Endothelial cell (in vitro differentiated cells): ENCODE measurements around the gene SAAL1. TPM values are rescaled to one million over a fixed set of nuclear protein-coding genes. Genes with fewer than 3 reads are reported as not detected.

Experiments used
- DNase-seq: peaks from one replicate; pipeline ENCODE4 v3.0.0; 2021; ENCODE audit warnings: low spot score
- H3K27ac Mint-ChIP-seq: one replicate; pipeline ENCODE4 v1.8.0; 2021; ENCODE audit warnings: mixed read lengths, inconsistent platforms; ENCODE audit not compliant: unreplicated experiment
- H3K27me3 Mint-ChIP-seq: one replicate; pipeline ENCODE4 v1.8.0; 2021; ENCODE audit warnings: mild to moderate bottlenecking, moderate library complexity, mixed read lengths, inconsistent platforms; ENCODE audit not compliant: unreplicated experiment
- H3K36me3 Mint-ChIP-seq: one replicate; pipeline ENCODE4 v1.8.0; 2021; ENCODE audit warnings: mild to moderate bottlenecking, low read depth, mixed read lengths, inconsistent platforms; ENCODE audit not compliant: unreplicated experiment
- H3K4me1 Mint-ChIP-seq: one replicate; pipeline ENCODE4 v1.8.0; 2021; ENCODE audit warnings: mild to moderate bottlenecking, mixed read lengths, inconsistent platforms; ENCODE audit not compliant: unreplicated experiment
- H3K4me3 Mint-ChIP-seq: one replicate; pipeline ENCODE4 v1.8.0; 2021; ENCODE audit warnings: mild to moderate bottlenecking, mixed read lengths, inconsistent platforms; ENCODE audit not compliant: unreplicated experiment
- H3K9me3 Mint-ChIP-seq: one replicate; pipeline ENCODE4 v1.8.0; 2021; ENCODE audit warnings: mixed read lengths, inconsistent platforms; ENCODE audit not compliant: unreplicated experiment
- CTCF ChIP-seq: fragments of 200-600 bp; sonication (generic); IDR thresholded peaks from one replicate; pipeline ENCODE4 v1.5.0; 2021; ENCODE audit warnings: antibody characterized with exemption; ENCODE audit not compliant: unreplicated experiment
- total RNA-seq: library from RNA; stranded (reverse); fragmentation: NEBNext Ultra II Directional; extraction: Animal tissue kit (Norgen Biotek cat#: 25700); gene quantifications from one replicate; pipeline ENCODE4 v1.2.1, GENCODE V29; 2021; ENCODE audit not compliant: unreplicated experiment

Gene SAAL1
- total RNA-seq, 1 donor from 2014 or later = 25.1 TPM

GRCh38 chr11:18100926-18101656 lies 4.8 kb downstream of the SAAL1 start:
- Mint-ChIP-seq H3K4me1 (peaks cover 7% of the 10 kb centered on the region), H3K27ac (no peak overlapping the region), H3K27me3 (no peaks in the 10 kb centered on the region), H3K4me3 (peak overlapping the region; percentile 26), H3K9me3 (no peaks in the 10 kb centered on the region), H3K36me3 (peaks cover 8% of the 10 kb centered on the region)
- DNase-seq = no peak
- no peak for TF ChIP-seq CTCF

- no peaks in the 10 kb centered on the region for H3K9me3 Mint-ChIP-seq
- no peak for TF ChIP-seq CTCF
- no peak for DNase-seq
- no peak overlapping the region for H3K4me3 Mint-ChIP-seq
- no peaks in the 10 kb centered on the region for H3K27me3 Mint-ChIP-seq
- no peaks in the 10 kb centered on the region for H3K4me1 Mint-ChIP-seq
- H3K27ac Mint-ChIP-seq = no peak overlapping the region
- peaks cover 21% of the 10 kb centered on the region for H3K36me3 Mint-ChIP-seq
These were observed 11.9 kb downstream of the SAAL1 start for GRCh38 chr11:18093959-18094358.

- TF ChIP-seq CTCF = no peak
- no peak overlapping the region for H3K27ac Mint-ChIP-seq
These were observed 14.2 kb downstream of the SAAL1 start for GRCh38 chr11:18091731-18092130.

GRCh38 chr11:18088966-18089365 lies 16.9 kb downstream of the SAAL1 start:
- no peak overlapping the region for H3K27ac Mint-ChIP-seq
- H3K9me3 Mint-ChIP-seq = no peaks in the 10 kb centered on the region
- no peaks in the 10 kb centered on the region for H3K27me3 Mint-ChIP-seq
- no peak overlapping the region for H3K4me3 Mint-ChIP-seq
- H3K36me3 Mint-ChIP-seq = peaks cover 11% of the 10 kb centered on the region
- H3K4me1 Mint-ChIP-seq = no peaks in the 10 kb centered on the region
- TF ChIP-seq CTCF = no peak
- DNase-seq = no peak

More at GRCh38 chr11:18091731-18092130, 14.2 kb downstream of the SAAL1 start:
- DNase-seq = no peak
- Mint-ChIP-seq H3K36me3 (peaks cover 21% of the 10 kb centered on the region), H3K4me1 (no peaks in the 10 kb centered on the region), H3K4me3 (no peak overlapping the region), H3K27me3 (no peaks in the 10 kb centered on the region), H3K9me3 (no peaks in the 10 kb centered on the region)

- no peak for TF ChIP-seq CTCF
- H3K27me3 Mint-ChIP-seq = no peaks in the 10 kb centered on the region
- no peak for DNase-seq
- H3K36me3 Mint-ChIP-seq = peaks cover 11% of the 10 kb centered on the region
- no peak overlapping the region for H3K4me3 Mint-ChIP-seq
- no peak overlapping the region for H3K27ac Mint-ChIP-seq
- no peaks in the 10 kb centered on the region for H3K4me1 Mint-ChIP-seq
- no peaks in the 10 kb centered on the region for H3K9me3 Mint-ChIP-seq
These were observed 17.5 kb downstream of the SAAL1 start for GRCh38 chr11:18088366-18088765.
